PC-9 (cell line): ENCODE results near the gene RAP1GAP2.

Source experiments
- EZH2 ChIP-seq: fragments of 200-600 bp; sonication (generic); IDR thresholded peaks from 2 replicates; pipeline ENCODE4 v1.8.0; 2017; ENCODE audit warnings: antibody characterized with exemption, low read depth
- TF ChIP-seq, protein P1 (sequence below): fragments of 200-600 bp; sonication (generic); conservative IDR thresholded peaks from 2 replicates; pipeline ENCODE4 v1.6.1; 2017; ENCODE audit warnings: mixed run types, antibody characterized with exemption, mild to moderate bottlenecking, moderate library complexity

DNA sequence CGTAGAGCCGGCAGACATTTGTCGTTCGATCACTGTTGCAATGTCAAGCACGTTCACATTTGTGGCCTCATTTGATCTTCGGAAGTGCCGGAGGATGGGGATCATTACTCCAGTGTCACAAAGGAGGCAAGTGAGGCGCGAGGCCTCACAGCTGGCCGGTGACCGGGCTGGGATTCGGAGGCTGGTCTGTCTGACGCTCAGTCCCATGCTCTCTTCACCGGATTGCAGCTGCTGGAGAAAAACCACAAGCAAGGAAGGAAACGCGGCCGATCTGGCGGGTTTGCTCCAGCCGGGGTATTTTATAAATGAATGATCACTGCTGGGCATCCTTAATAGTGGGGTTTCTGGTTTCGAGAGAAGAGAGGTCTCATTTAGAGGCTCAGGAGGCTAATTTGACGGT, 139.4 kb downstream of the RAP1GAP2 start:
- TF ChIP-seq, protein P1, sequence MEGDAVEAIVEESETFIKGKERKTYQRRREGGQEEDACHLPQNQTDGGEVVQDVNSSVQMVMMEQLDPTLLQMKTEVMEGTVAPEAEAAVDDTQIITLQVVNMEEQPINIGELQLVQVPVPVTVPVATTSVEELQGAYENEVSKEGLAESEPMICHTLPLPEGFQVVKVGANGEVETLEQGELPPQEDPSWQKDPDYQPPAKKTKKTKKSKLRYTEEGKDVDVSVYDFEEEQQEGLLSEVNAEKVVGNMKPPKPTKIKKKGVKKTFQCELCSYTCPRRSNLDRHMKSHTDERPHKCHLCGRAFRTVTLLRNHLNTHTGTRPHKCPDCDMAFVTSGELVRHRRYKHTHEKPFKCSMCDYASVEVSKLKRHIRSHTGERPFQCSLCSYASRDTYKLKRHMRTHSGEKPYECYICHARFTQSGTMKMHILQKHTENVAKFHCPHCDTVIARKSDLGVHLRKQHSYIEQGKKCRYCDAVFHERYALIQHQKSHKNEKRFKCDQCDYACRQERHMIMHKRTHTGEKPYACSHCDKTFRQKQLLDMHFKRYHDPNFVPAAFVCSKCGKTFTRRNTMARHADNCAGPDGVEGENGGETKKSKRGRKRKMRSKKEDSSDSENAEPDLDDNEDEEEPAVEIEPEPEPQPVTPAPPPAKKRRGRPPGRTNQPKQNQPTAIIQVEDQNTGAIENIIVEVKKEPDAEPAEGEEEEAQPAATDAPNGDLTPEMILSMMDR, result no peak
- TF ChIP-seq EZH2, result no peak
